ENCODE data around the gene PCBD1. TPM values are rescaled to one million over a fixed set of nuclear protein-coding genes. Genes with fewer than 3 reads are reported as not detected.

PCBD1 gene
- total RNA-seq, 2 donors from 2014 or later, result 87.4 to 121 TPM

DNA sequence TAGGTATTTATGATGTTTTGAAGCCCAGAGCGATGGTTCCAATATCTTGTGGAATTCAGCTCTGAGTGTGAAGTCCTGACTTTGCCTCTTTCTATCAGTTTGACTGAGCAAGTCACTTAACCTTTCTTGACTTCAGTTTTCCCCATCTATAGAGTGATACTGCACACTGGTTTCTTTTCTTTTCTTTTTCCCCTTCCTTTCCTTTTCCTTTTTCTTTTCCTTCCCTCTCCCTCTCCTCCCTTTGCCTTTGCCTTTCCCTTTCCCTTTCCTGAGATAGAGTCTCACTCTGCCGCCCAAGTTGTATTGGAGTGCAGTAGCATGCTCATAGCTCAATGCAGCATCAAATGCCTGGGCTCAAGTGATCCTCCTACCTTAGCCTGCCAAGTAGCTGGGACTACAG, 52.0 kb downstream of the PCBD1 start:
- no peaks in the 10 kb centered on the region for H3K27me3 ChIP-seq (replicated peaks; ENCODE audit: insufficient read depth)
- no peak overlapping the region for H3K4me3 ChIP-seq
- 66% methylated on average over 2 of the region's 2 CpGs for WGBS
- no peak overlapping the region for H3K27ac ChIP-seq
- no peaks in the 10 kb centered on the region for H3K4me1 ChIP-seq (replicated peaks)
- TF ChIP-seq CTCF (IDR thresholded peaks at IDR 0.05) (no peak), POLR2A (IDR thresholded peaks at IDR 0.05) (no peak), POLR2AphosphoS5 (IDR thresholded peaks at IDR 0.05) (no peak)
- no peaks in the 10 kb centered on the region for H3K36me3 ChIP-seq
- DNase-seq (ENCODE audit: low spot score), result no peak
- intact Hi-C loops (cut with DNase I), result no loop called here
- no peaks in the 10 kb centered on the region for H3K9me3 ChIP-seq

DNA sequence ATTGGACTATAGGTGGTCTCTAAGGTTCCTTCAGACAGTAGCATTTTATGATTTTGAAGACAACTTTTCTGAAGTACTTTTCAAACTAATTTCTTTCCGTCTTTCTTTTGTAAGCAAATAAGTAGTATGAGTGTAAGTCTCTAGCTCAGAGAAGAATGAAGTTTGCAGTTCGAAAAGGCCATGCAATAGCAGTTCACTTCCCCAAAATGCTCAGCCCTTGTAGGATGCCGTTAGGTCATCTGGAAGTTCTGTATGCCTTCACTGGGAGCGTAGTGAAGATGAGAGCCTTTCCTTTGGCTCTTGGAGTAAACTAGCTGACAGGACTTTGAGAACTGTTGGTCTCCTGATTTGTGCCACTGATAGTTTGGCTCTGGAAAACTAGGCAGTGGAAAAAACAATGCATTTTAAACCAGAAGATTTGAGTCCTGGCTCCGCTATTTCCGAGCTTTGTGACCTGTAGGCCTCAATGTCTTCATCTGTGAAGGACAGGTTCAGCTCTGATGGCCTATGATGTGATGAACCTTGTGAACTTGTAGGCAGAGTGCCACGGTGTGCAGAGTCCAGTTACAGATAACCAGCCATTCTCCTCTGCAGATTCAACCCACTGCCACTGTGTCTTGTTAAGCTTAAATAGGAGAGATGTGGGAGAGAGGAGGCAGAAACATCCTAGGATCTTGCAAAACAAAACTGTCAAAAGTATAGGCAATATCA, 53.8 kb downstream of the PCBD1 start:
- 94% methylated on average over 7 of the region's 7 CpGs for WGBS
- intact Hi-C loops (cut with DNase I), result no loop called here
- TF ChIP-seq POLR2AphosphoS5 (IDR thresholded peaks at IDR 0.05), result no peak
- TF ChIP-seq POLR2A (IDR thresholded peaks at IDR 0.05), result no peak
- TF ChIP-seq CTCF (IDR thresholded peaks at IDR 0.05), result no peak
- H3K4me1 ChIP-seq (replicated peaks), result no peaks in the 10 kb centered on the region
- no peak overlapping the region for H3K4me3 ChIP-seq
- H3K27ac ChIP-seq, result no peak overlapping the region
- no peak for DNase-seq (ENCODE audit: low spot score)
- no peaks in the 10 kb centered on the region for H3K36me3 ChIP-seq
- H3K27me3 ChIP-seq (replicated peaks; ENCODE audit: insufficient read depth), result no peaks in the 10 kb centered on the region
- H3K9me3 ChIP-seq, result no peaks in the 10 kb centered on the region

GRCh38 chr10:70834021-70834420, 54.3 kb downstream of the PCBD1 start:
- TF ChIP-seq CTCF (IDR thresholded peaks at IDR 0.05), result no peak
- no peak for TF ChIP-seq POLR2A (IDR thresholded peaks at IDR 0.05)
- no peak for TF ChIP-seq POLR2AphosphoS5 (IDR thresholded peaks at IDR 0.05)
- 74% methylated on average over 5 of the region's 5 CpGs for WGBS
- Histone ChIP-seq H3K4me3 (no peak overlapping the region), H3K9me3 (no peaks in the 10 kb centered on the region), H3K27ac (no peak overlapping the region), H3K4me1 (replicated peaks) (no peaks in the 10 kb centered on the region), H3K36me3 (no peaks in the 10 kb centered on the region), H3K27me3 (replicated peaks; ENCODE audit: insufficient read depth) (no peaks in the 10 kb centered on the region)
- intact Hi-C loops (cut with DNase I), result no loop called here
- no peak for DNase-seq (ENCODE audit: low spot score)

DNA sequence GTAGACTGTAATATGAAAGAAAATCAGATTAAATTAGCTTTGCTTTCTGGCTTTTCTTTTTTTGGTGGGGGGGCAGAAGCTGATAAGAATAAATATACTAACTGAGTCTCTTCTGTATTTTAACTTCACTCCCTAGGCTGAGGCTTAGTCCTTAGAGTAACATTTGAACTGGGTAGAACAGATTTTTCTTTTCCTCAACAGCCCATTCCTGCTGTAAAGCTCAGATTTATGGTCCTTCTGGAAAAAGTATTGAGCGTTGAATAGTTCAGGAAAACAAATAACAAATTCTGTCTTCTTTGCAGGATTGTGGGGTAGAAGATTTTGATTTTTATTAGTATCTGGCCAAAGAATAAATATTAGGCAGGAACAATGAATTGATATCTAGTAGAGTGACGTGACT, 54.8 kb downstream of the PCBD1 start:
- no peak for DNase-seq (ENCODE audit: low spot score)
- TF ChIP-seq POLR2A (IDR thresholded peaks at IDR 0.05), result no peak
- H3K27me3 ChIP-seq (replicated peaks; ENCODE audit: insufficient read depth), result no peaks in the 10 kb centered on the region
- intact Hi-C loops (cut with DNase I), result no loop called here
- no peak overlapping the region for H3K27ac ChIP-seq
- no peaks in the 10 kb centered on the region for H3K4me1 ChIP-seq (replicated peaks)
- 51% methylated on average over 2 of the region's 2 CpGs for WGBS
- no peaks in the 10 kb centered on the region for H3K9me3 ChIP-seq
- H3K4me3 ChIP-seq, result no peak overlapping the region
- no peaks in the 10 kb centered on the region for H3K36me3 ChIP-seq

Other genes starting within 250 kb of the PCBD1 start
- under 1 TPM in 1 of 2 donors, not detected in 1; 0.28 TPM for gene ADAMTS14, start 216.1 kb downstream of the PCBD1 start, total RNA-seq
- under 1 TPM in 1 of 2 donors, not detected in 1; 0.57 TPM for gene TBATA, start 103.2 kb downstream of the PCBD1 start, total RNA-seq
- gene SGPL1, start 72.6 kb downstream of the PCBD1 start, total RNA-seq, result 10 to 100 TPM; 52.6 to 64.4 TPM